Measurements from ENCODE around the gene ITGA3. TPM values are rescaled to one million over a fixed set of nuclear protein-coding genes. Genes with fewer than 3 reads are reported as not detected.

ITGA3 gene
- polyA plus RNA-seq, 2 donors, result 38.3 to 41.8 TPM

DNA sequence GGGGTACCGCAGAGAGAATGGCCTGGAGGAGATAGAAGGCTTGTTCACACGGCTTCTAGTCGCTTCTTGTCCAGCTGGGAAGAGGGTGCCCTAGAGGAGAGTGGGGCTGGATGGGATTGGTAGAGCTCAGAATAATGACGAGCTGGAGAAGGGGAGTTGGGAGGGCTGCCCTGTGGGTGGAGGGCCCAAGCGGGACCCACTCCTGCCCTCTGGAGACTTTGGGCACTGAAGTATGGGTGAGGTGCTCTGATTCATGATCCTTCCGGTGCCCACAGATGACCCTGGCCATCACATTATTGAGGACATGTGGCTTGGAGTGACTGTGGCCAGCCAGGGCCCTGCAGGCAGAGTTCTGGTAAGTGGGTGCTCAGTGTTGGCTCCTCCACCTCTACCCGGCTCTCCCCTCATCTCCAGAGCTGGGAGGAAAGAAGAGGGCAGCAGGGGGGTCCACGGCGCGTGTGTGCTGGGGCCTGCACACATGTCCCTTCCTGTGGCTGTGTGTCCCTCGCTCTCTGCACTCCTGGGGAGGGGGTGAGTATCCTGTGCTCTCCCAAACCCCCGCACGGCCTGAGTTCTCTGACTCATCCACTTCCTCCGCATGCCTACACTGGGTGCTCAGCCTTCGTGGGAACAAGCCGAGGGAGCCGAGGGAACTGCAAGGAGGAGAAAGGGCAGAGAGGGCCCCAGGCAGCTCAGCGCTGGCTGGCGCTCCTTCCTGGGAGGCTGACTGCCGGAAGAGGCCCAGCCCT lies 8.5 kb downstream of the ITGA3 start:
- Histone ChIP-seq H3K4me3 (ENCODE audit: low read depth in 1 of 2, low read length in 2 of 2) (no peak overlapping the region), H3K9me3 (ENCODE audit: control insufficient read depth in 2 of 2, insufficient read depth in 1 of 2, low read depth in 1 of 2, low read length in 1 of 2) (no peaks in the 10 kb centered on the region), H3K27ac (ENCODE audit: low read depth in 2 of 2, low read length in 1 of 2) (peak overlapping the region; percentile 82 to 91), H3K27me3 (ENCODE audit: control insufficient read depth in 1 of 2, insufficient read depth in 2 of 2, low read length in 2 of 2) (no peaks in the 10 kb centered on the region), H3K36me3 (ENCODE audit: control insufficient read depth in 2 of 2, insufficient read depth in 2 of 2, low read length in 1 of 2) (peaks cover 5 to 7% of the 10 kb centered on the region in 2 donors), H3K4me1 (ENCODE audit: control insufficient read depth in 2 of 2, insufficient read depth in 2 of 2, low read length in 1 of 2) (peaks cover 21 to 34% of the 10 kb centered on the region in 2 donors)
- 38 to 66% methylated on average over 20 of the region's 20 CpGs for WGBS, 2 donors

DNA sequence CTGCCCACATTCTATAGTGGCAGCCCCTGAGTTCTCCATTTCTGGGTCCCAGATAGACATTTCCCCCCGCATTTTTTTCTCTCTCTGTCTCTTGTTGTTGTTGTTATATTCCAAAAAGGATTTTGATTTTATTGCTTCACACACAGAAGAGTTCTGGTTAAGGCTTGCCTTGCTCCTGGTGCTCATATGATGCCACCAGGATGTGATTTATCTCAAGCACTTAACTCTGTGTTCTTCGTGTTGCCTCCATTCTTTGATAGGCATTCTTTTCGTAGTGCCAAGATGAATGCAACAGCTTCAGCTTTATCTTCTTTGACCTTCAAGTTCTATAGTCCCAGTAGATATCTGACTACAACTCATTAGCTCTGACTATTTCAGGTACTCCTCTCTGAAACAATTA lies 9.1 kb downstream of the ITGA3 start:
- Histone ChIP-seq H3K36me3 (ENCODE audit: control insufficient read depth in 2 of 2, insufficient read depth in 2 of 2, low read length in 1 of 2) (peaks cover 5 to 11% of the 10 kb centered on the region in 2 donors), H3K4me3 (ENCODE audit: low read depth in 1 of 2, low read length in 2 of 2) (no peak overlapping the region), H3K27ac (ENCODE audit: low read depth in 2 of 2, low read length in 1 of 2) (peak overlapping the region; percentile 82 to 91), H3K4me1 (ENCODE audit: control insufficient read depth in 2 of 2, insufficient read depth in 2 of 2, low read length in 1 of 2) (peaks cover 21 to 31% of the 10 kb centered on the region in 2 donors), H3K9me3 (ENCODE audit: control insufficient read depth in 2 of 2, insufficient read depth in 1 of 2, low read depth in 1 of 2, low read length in 1 of 2) (no peaks in the 10 kb centered on the region), H3K27me3 (ENCODE audit: control insufficient read depth in 1 of 2, insufficient read depth in 2 of 2, low read length in 2 of 2) (no peaks in the 10 kb centered on the region)
- 31 to 50% methylated on average over 3 of the region's 3 CpGs for WGBS, 2 donors

DNA sequence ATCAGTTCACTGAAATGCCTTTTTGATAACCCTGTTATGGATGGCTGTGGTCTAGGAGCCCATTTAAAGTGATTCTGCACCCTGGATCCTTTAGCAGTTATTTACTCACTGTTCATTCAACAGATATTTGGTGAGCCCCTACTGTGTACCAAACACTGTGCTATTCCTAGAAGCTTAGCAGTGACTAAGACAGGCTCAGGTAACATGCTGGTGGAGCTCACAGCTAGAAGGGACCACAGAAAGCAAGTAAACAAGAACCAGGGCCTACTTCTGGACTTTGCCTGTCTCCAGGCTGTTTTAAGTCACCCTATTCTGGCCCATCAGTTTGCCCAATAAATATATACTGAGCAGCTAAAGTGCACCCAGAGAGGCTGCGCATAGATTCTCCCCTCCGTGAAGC lies 11.1 kb downstream of the ITGA3 start:
- no peak overlapping the region for H3K27ac ChIP-seq (ENCODE audit: low read depth in 2 of 2, low read length in 1 of 2)
- H3K4me3 ChIP-seq (ENCODE audit: low read depth in 1 of 2, low read length in 2 of 2), result no peak overlapping the region
- H3K36me3 ChIP-seq (ENCODE audit: control insufficient read depth in 2 of 2, insufficient read depth in 2 of 2, low read length in 1 of 2), result peaks cover 5 to 27% of the 10 kb centered on the region in 2 donors
- 96 to 99% methylated on average over 2 of the region's 2 CpGs for WGBS, 2 donors
- H3K9me3 ChIP-seq (ENCODE audit: control insufficient read depth in 2 of 2, insufficient read depth in 1 of 2, low read depth in 1 of 2, low read length in 1 of 2), result peaks cover 0 to 8% of the 10 kb centered on the region in 2 donors
- H3K4me1 ChIP-seq (ENCODE audit: control insufficient read depth in 2 of 2, insufficient read depth in 2 of 2, low read length in 1 of 2), result peaks cover 13 to 20% of the 10 kb centered on the region in 2 donors
- H3K27me3 ChIP-seq (ENCODE audit: control insufficient read depth in 1 of 2, insufficient read depth in 2 of 2, low read length in 2 of 2), result no peaks in the 10 kb centered on the region

DNA sequence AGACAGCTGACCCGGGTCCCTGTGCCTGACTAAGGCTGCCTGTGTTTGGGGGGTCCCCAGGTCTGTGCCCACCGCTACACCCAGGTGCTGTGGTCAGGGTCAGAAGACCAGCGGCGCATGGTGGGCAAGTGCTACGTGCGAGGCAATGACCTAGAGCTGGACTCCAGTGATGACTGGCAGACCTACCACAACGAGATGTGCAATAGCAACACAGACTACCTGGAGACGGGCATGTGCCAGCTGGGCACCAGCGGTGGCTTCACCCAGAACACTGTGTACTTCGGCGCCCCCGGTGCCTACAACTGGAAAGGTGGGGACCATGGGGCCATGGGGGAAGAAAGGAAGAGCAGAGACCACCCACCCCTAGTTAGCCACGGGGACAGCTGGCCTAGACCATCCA lies 12.1 kb downstream of the ITGA3 start:
- no peak overlapping the region for H3K27ac ChIP-seq (ENCODE audit: low read depth in 2 of 2, low read length in 1 of 2)
- H3K27me3 ChIP-seq (ENCODE audit: control insufficient read depth in 1 of 2, insufficient read depth in 2 of 2, low read length in 2 of 2), result no peaks in the 10 kb centered on the region
- H3K9me3 ChIP-seq (ENCODE audit: control insufficient read depth in 2 of 2, insufficient read depth in 1 of 2, low read depth in 1 of 2, low read length in 1 of 2), result peaks cover 0 to 8% of the 10 kb centered on the region in 2 donors
- H3K4me3 ChIP-seq (ENCODE audit: low read depth in 1 of 2, low read length in 2 of 2), result no peak overlapping the region
- H3K36me3 ChIP-seq (ENCODE audit: control insufficient read depth in 2 of 2, insufficient read depth in 2 of 2, low read length in 1 of 2), result peaks cover 5 to 29% of the 10 kb centered on the region in 2 donors
- whole genome bisulfite sequencing, 2 donors, result 91 to 92% methylated on average over 13 of the region's 13 CpGs
- peaks cover 9 to 11% of the 10 kb centered on the region in 2 donors for H3K4me1 ChIP-seq (ENCODE audit: control insufficient read depth in 2 of 2, insufficient read depth in 2 of 2, low read length in 1 of 2)

DNA sequence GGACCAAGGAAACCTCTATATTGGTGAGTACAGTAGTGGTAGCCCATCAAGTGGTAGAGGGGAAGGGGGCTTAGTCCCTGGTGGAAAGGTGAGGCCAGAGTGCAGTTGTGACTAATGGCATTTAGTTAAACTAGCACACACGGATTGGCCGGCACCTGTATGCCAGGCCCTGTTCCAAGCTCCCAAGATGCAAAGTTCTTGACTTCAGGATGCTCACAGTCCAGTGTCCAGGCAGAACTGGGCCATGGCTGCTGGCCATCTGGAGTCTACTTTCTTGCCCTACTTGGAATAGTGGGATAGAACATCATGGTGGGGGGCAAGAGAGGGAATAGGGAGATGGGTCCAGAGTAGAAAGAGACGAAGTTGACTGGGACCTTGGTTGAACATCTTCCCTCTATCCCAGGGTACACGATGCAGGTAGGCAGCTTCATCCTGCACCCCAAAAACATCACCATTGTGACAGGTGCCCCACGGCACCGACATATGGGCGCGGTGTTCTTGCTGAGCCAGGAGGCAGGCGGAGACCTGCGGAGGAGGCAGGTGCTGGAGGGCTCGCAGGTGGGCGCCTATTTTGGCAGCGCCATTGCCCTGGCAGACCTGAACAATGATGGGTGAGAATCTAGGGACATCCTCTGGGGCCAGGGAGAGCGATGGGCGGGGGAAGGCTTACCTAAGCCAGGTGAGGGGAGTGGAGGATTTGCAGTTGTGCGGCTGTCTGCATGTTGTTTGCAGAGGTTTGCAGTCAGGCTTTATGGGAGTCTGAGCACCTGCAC lies 15.2 kb downstream of the ITGA3 start:
- H3K27me3 ChIP-seq (ENCODE audit: control insufficient read depth in 1 of 2, insufficient read depth in 2 of 2, low read length in 2 of 2), result no peaks in the 10 kb centered on the region

DNA sequence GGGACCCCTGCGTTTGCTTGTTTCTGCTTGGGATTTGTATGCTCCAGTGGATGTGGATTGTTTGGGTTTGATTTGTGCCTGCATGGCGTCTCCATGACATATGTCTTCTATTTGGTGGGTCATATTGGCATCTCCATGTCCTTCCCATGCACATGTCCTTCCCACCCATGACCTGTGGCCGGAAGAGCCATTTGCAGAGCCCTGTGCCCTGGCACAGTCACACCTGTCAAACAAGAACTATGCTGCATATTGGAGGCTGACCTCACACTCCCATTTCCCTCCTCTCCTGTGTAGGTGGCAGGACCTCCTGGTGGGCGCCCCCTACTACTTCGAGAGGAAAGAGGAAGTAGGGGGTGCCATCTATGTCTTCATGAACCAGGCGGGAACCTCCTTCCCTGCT lies 15.8 kb downstream of the ITGA3 start:
- WGBS, 2 donors, result 78 to 95% methylated on average over 4 to 6 of the region's 6 CpGs

More for the DNA sequence above, 15.2 kb downstream of the ITGA3 start:
- 72 to 78% methylated on average over 16 of the region's 16 CpGs for WGBS, 2 donors
- H3K9me3 ChIP-seq (ENCODE audit: control insufficient read depth in 2 of 2, insufficient read depth in 1 of 2, low read depth in 1 of 2, low read length in 1 of 2), result peaks cover 0 to 8% of the 10 kb centered on the region in 2 donors
- no peaks in the 10 kb centered on the region for H3K4me1 ChIP-seq (ENCODE audit: control insufficient read depth in 2 of 2, insufficient read depth in 2 of 2, low read length in 1 of 2)
- no peak overlapping the region for H3K4me3 ChIP-seq (ENCODE audit: low read depth in 1 of 2, low read length in 2 of 2)
- H3K36me3 ChIP-seq (ENCODE audit: control insufficient read depth in 2 of 2, insufficient read depth in 2 of 2, low read length in 1 of 2), result peaks cover 12 to 47% of the 10 kb centered on the region in 2 donors
- H3K27ac ChIP-seq (ENCODE audit: low read depth in 2 of 2, low read length in 1 of 2), result no peak overlapping the region

DNA sequence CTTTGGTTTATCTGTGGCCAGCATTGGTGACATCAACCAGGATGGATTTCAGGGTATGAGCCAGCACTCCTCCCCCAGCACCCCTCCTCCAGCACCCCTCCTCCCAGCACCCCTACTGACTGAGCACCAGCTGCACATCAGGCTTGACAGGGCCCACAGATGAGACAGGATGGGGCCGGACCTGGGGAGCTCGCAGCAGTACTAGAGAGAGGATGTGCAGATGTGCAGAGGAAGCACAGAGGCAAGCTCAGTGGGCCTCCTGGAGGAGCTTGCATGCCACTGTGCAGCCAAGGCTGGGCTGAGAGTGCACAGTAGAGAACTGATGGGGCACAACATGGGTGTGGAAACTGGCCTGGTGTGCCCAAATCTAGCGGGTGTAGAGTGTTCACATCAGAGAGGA lies 16.2 kb downstream of the ITGA3 start:
- peaks cover 0 to 8% of the 10 kb centered on the region in 2 donors for H3K9me3 ChIP-seq (ENCODE audit: control insufficient read depth in 2 of 2, insufficient read depth in 1 of 2, low read depth in 1 of 2, low read length in 1 of 2)
- no peak overlapping the region for H3K27ac ChIP-seq (ENCODE audit: low read depth in 2 of 2, low read length in 1 of 2)
- H3K4me3 ChIP-seq (ENCODE audit: low read depth in 1 of 2, low read length in 2 of 2), result no peak overlapping the region
- WGBS, 2 donors, result 81 to 82% methylated on average over 3 of the region's 3 CpGs
- H3K36me3 ChIP-seq (ENCODE audit: control insufficient read depth in 2 of 2, insufficient read depth in 2 of 2, low read length in 1 of 2), result peaks cover 15 to 51% of the 10 kb centered on the region in 2 donors
- H3K27me3 ChIP-seq (ENCODE audit: control insufficient read depth in 1 of 2, insufficient read depth in 2 of 2, low read length in 2 of 2), result no peaks in the 10 kb centered on the region
- H3K4me1 ChIP-seq (ENCODE audit: control insufficient read depth in 2 of 2, insufficient read depth in 2 of 2, low read length in 1 of 2), result no peaks in the 10 kb centered on the region

More for the DNA sequence above, 15.8 kb downstream of the ITGA3 start:
- Histone ChIP-seq H3K27ac (ENCODE audit: low read depth in 2 of 2, low read length in 1 of 2) (no peak overlapping the region), H3K4me1 (ENCODE audit: control insufficient read depth in 2 of 2, insufficient read depth in 2 of 2, low read length in 1 of 2) (no peaks in the 10 kb centered on the region), H3K9me3 (ENCODE audit: control insufficient read depth in 2 of 2, insufficient read depth in 1 of 2, low read depth in 1 of 2, low read length in 1 of 2) (peaks cover 0 to 8% of the 10 kb centered on the region in 2 donors), H3K4me3 (ENCODE audit: low read depth in 1 of 2, low read length in 2 of 2) (no peak overlapping the region), H3K27me3 (ENCODE audit: control insufficient read depth in 1 of 2, insufficient read depth in 2 of 2, low read length in 2 of 2) (no peaks in the 10 kb centered on the region), H3K36me3 (ENCODE audit: control insufficient read depth in 2 of 2, insufficient read depth in 2 of 2, low read length in 1 of 2) (peaks cover 12 to 49% of the 10 kb centered on the region in 2 donors)

DNA sequence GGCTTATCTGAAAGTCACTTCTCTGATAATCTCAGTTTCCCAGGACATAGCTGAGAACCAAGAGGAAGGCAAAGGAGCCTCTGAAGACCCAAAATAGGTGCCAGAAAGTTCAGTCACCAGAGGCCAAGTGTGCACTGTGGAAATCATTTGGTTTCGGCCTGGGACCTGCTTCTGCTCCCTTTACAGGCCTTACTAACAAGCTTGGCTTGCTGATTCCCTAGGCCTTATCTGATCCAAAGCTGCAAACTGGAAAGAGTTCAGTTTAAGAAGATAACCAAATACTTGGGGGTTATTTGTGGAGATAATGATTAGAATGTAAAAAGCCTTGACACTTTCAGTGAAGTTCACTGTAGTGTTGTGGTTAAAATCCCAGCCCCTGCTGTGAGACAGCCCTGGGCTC lies 17.0 kb downstream of the ITGA3 start:
- Histone ChIP-seq H3K9me3 (ENCODE audit: control insufficient read depth in 2 of 2, insufficient read depth in 1 of 2, low read depth in 1 of 2, low read length in 1 of 2) (peaks cover 0 to 8% of the 10 kb centered on the region in 2 donors), H3K4me3 (ENCODE audit: low read depth in 1 of 2, low read length in 2 of 2) (no peak overlapping the region), H3K27me3 (ENCODE audit: control insufficient read depth in 1 of 2, insufficient read depth in 2 of 2, low read length in 2 of 2) (no peaks in the 10 kb centered on the region), H3K36me3 (ENCODE audit: control insufficient read depth in 2 of 2, insufficient read depth in 2 of 2, low read length in 1 of 2) (peaks cover 18 to 57% of the 10 kb centered on the region in 2 donors), H3K4me1 (ENCODE audit: control insufficient read depth in 2 of 2, insufficient read depth in 2 of 2, low read length in 1 of 2) (no peaks in the 10 kb centered on the region), H3K27ac (ENCODE audit: low read depth in 2 of 2, low read length in 1 of 2) (no peak overlapping the region)
- 85 to 92% methylated on average over 1 of the region's 1 CpG for WGBS, 2 donors

DNA sequence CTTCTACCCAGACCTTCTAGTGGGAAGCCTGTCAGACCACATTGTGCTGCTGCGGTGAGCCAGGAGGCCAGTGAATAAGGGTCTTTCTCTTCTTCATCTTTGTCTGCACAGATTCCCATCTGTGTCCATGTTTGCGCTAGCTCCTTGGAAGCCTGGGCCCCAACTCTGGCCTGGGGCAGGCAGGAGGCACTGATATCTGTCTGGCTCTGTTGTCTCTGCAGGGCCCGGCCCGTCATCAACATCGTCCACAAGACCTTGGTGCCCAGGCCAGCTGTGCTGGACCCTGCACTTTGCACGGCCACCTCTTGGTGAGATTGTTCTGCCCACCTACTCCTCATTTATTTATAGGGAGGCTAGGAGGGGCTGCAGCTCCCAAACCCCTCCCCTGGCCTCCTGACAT lies 18.3 kb downstream of the ITGA3 start:
- Histone ChIP-seq H3K27ac (ENCODE audit: low read depth in 2 of 2, low read length in 1 of 2) (no peak overlapping the region), H3K4me3 (ENCODE audit: low read depth in 1 of 2, low read length in 2 of 2) (no peak overlapping the region), H3K4me1 (ENCODE audit: control insufficient read depth in 2 of 2, insufficient read depth in 2 of 2, low read length in 1 of 2) (no peaks in the 10 kb centered on the region), H3K36me3 (ENCODE audit: control insufficient read depth in 2 of 2, insufficient read depth in 2 of 2, low read length in 1 of 2) (peaks cover 14 to 61% of the 10 kb centered on the region in 2 donors), H3K27me3 (ENCODE audit: control insufficient read depth in 1 of 2, insufficient read depth in 2 of 2, low read length in 2 of 2) (no peaks in the 10 kb centered on the region), H3K9me3 (ENCODE audit: control insufficient read depth in 2 of 2, insufficient read depth in 1 of 2, low read depth in 1 of 2, low read length in 1 of 2) (peaks cover 0 to 8% of the 10 kb centered on the region in 2 donors)
- 91 to 95% methylated on average over 6 of the region's 6 CpGs for WGBS, 2 donors
